LoVo (cell line): ENCODE results near the gene BLOC1S4.
"Not testable (repeated sequence)": the region's sequence is repeated elsewhere in the genome, so short reads cannot be mapped to it uniquely, and the experiment has no call there.

Source experiments
- DNase-seq: peaks from one replicate; pipeline ENCODE4 v3.0.0-alpha.2; 2016; ENCODE audit warnings: low spot score

Gene BLOC1S4

GRCh38 chr4:6742507-6742906 lies 26.5 kb downstream of the BLOC1S4 start:
- DNase-seq = no peak

GRCh38 chr4:6742989-6743388 lies 27.0 kb downstream of the BLOC1S4 start:
- no peak for DNase-seq

- peak; percentile 48 for DNase-seq
Observed at GRCh38 chr4:6746721-6747293, 30.8 kb downstream of the BLOC1S4 start.

- DNase-seq = peak; percentile 66
Observed at GRCh38 chr4:6747294-6748051, 31.5 kb downstream of the BLOC1S4 start.

- no peak for DNase-seq
Observed at GRCh38 chr4:6748286-6748685, 32.3 kb downstream of the BLOC1S4 start.

- peak; percentile 90 for DNase-seq
Observed at GRCh38 chr4:6749340-6750171, 33.6 kb downstream of the BLOC1S4 start.

GRCh38 chr4:6750286-6751221 lies 34.6 kb downstream of the BLOC1S4 start:
- no peak for DNase-seq

- no peak for DNase-seq
Observed at GRCh38 chr4:6751611-6752485, 35.9 kb downstream of the BLOC1S4 start.

- no peak for DNase-seq
Observed at GRCh38 chr4:6752486-6752829, 36.5 kb downstream of the BLOC1S4 start.

- DNase-seq = no peak
Observed at GRCh38 chr4:6753103-6753560, 37.2 kb downstream of the BLOC1S4 start.

- no peak for DNase-seq
Observed at GRCh38 chr4:6753891-6754290, 37.9 kb downstream of the BLOC1S4 start.

- DNase-seq = no peak
Observed at GRCh38 chr4:6754481-6755087, 38.6 kb downstream of the BLOC1S4 start.

GRCh38 chr4:6755088-6755753 lies 39.2 kb downstream of the BLOC1S4 start:
- DNase-seq = no peak

- not testable (repeated sequence) for DNase-seq
Observed at GRCh38 chr4:6756345-6756744, 40.4 kb downstream of the BLOC1S4 start.

GRCh38 chr4:6758728-6759127 lies 42.8 kb downstream of the BLOC1S4 start:
- DNase-seq = no peak

- DNase-seq = no peak
Observed at GRCh38 chr4:6760865-6761264, 44.9 kb downstream of the BLOC1S4 start.

- DNase-seq = no peak
Observed at GRCh38 chr4:6761649-6762615, 46.0 kb downstream of the BLOC1S4 start.

GRCh38 chr4:6763330-6763851 lies 47.4 kb downstream of the BLOC1S4 start:
- no peak for DNase-seq
